IMR-90 (cell line): ENCODE measurements around the gene CTTN. TPM values are rescaled to one million over a fixed set of nuclear protein-coding genes. Genes with fewer than 3 reads are reported as not detected.

Source experiments
- ATAC-seq: fragments of 200-7000 bp; cut with Tn5 transposase; 2 replicates; pipeline ENCODE4 v1.9.1; 2020; ENCODE audit warnings: low read depth, mild to moderate bottlenecking, moderate library complexity
- BruUV-seq: library from RNA; stranded (reverse); fragments of 400-500 nt; replicated peaks from 2 replicates; lab custom pipeline; 2021; lab: Mats Ljungman, UMichigan
- CTCF ChIA-PET: fragments of 300-600 bp; formaldehyde crosslinking; extraction: SDS; loops from one replicate; lab custom pipeline; 2021; ENCODE audit warnings: antibody characterized with exemption; lab: Yijun Ruan, JAX
- POLR2A ChIA-PET: fragments of 300-600 bp; sonication (Branson Sonifier 250); formaldehyde crosslinking; loops from one replicate; lab custom pipeline; 2022; ENCODE audit warnings: antibody characterized with exemption; ENCODE audit not compliant: unreplicated experiment; lab: Charles Lee
- DNase-seq: peaks from one replicate; pipeline ENCODE4 v3.0.0; 2013
- H2AFZ ChIP-seq: replicated peaks from 2 replicates; pipeline ENCODE3; 2013; ENCODE audit warnings: low read length, mild to moderate bottlenecking; ENCODE audit not compliant: poor library complexity
- H2AK5ac ChIP-seq: 2 replicates; pipeline ENCODE4 v1.6.1; 2013; ENCODE audit warnings: low read depth, low read length, inconsistent platforms
- H2AK9ac ChIP-seq: replicated peaks from 2 replicates; pipeline ENCODE3; 2013; ENCODE audit warnings: mild to moderate bottlenecking, low read depth, low read length, moderate library complexity; ENCODE audit not compliant: poor library complexity
- H2BK120ac ChIP-seq: 2 replicates; pipeline ENCODE4 v1.6.1; 2013; ENCODE audit warnings: low read depth, low read length, inconsistent platforms
- H2BK15ac ChIP-seq: 3 replicates; pipeline ENCODE4 v1.6.1; 2013; ENCODE audit warnings: low read depth, low read length, inconsistent platforms
- H2BK20ac ChIP-seq: 2 replicates; pipeline ENCODE4 v1.6.1; 2013; ENCODE audit warnings: low read depth, mild to moderate bottlenecking, inconsistent platforms, low read length, moderate library complexity
- H2BK5ac ChIP-seq: 2 replicates; pipeline ENCODE4 v1.6.1; 2013; ENCODE audit warnings: mild to moderate bottlenecking, low read depth, low read length, inconsistent platforms; ENCODE audit not compliant: poor library complexity, severe bottlenecking
- H3K14ac ChIP-seq: replicated peaks from 2 replicates; pipeline ENCODE4 v1.6.1; 2013; ENCODE audit warnings: low read depth, low read length, inconsistent platforms
- H3K18ac ChIP-seq: 2 replicates; pipeline ENCODE4 v1.6.1; 2013; ENCODE audit warnings: low read depth, low read length, control low read depth
- H3K23ac ChIP-seq: 2 replicates; pipeline ENCODE4 v1.6.1; 2013; ENCODE audit warnings: low read depth, low read length, inconsistent platforms
- H3K27ac ChIP-seq: 2 replicates; pipeline ENCODE4 v1.5.1; 2013; ENCODE audit warnings: mild to moderate bottlenecking, control low read depth, low read length; ENCODE audit not compliant: insufficient read depth
- H3K27me3 ChIP-seq: 2 replicates; pipeline ENCODE4 v1.6.1; 2013; ENCODE audit warnings: low read length; ENCODE audit not compliant: control insufficient read depth, insufficient read depth
- H3K36me3 ChIP-seq: 2 replicates; pipeline ENCODE4 v1.6.1; 2013; ENCODE audit warnings: low read length, mixed read lengths; ENCODE audit not compliant: control insufficient read depth, insufficient read depth
- H3K4ac ChIP-seq: 2 replicates; pipeline ENCODE4 v1.6.1; 2013; ENCODE audit warnings: low read depth, low read length, inconsistent platforms
- H3K4me1 ChIP-seq: 2 replicates; pipeline ENCODE4 v1.6.1; 2013; ENCODE audit warnings: low read length, mixed read lengths; ENCODE audit not compliant: control insufficient read depth, insufficient read depth
- H3K4me2 ChIP-seq: 2 replicates; pipeline ENCODE4 v1.6.1; 2013; ENCODE audit warnings: low read depth, mild to moderate bottlenecking, control low read depth, low read length, moderate library complexity
- H3K4me3 ChIP-seq: 2 replicates; pipeline ENCODE4 v1.5.1; 2013; ENCODE audit warnings: low read depth, mild to moderate bottlenecking, control low read depth, low read length, moderate library complexity; ENCODE audit not compliant: insufficient read depth
- H3K56ac ChIP-seq: 2 replicates; pipeline ENCODE4 v1.6.1; 2013; ENCODE audit warnings: low read length, inconsistent platforms; ENCODE audit not compliant: insufficient read depth; ENCODE audit errors: extremely low read depth
- H3K79me1 ChIP-seq, 2 experiments: 2 replicates each; pipeline ENCODE4 v1.6.1; 2013; ENCODE audit warnings: low read length in 2 of 2, inconsistent platforms in 1 of 2, low read depth in 1 of 2
- H3K9ac ChIP-seq: 2 replicates; pipeline ENCODE4 v1.6.1; 2013; ENCODE audit warnings: low read depth, low read length, control low read depth
- H3K9me1 ChIP-seq: 2 replicates; pipeline ENCODE4 v1.6.1; 2013; ENCODE audit warnings: low read length, inconsistent platforms; ENCODE audit not compliant: insufficient read depth
- H3K9me3 ChIP-seq: 2 replicates; pipeline ENCODE4 v1.6.1; 2013; ENCODE audit warnings: low read length; ENCODE audit not compliant: control insufficient read depth, insufficient read depth
- H4K20me1 ChIP-seq: 2 replicates; pipeline ENCODE4 v1.6.1; 2013; ENCODE audit warnings: low read length, inconsistent platforms; ENCODE audit not compliant: insufficient read depth
- H4K5ac ChIP-seq: 2 replicates; pipeline ENCODE4 v1.6.1; 2013; ENCODE audit warnings: mild to moderate bottlenecking, low read depth, low read length, control low read depth
- H4K8ac ChIP-seq, 2 experiments: 2 replicates each; pipeline ENCODE4 v1.6.1; 2013; ENCODE audit warnings: low read depth in 2 of 2, low read length in 2 of 2, control low read depth in 1 of 2, inconsistent platforms in 1 of 2
- H4K91ac ChIP-seq: 2 replicates; pipeline ENCODE4 v1.6.1; 2013; ENCODE audit warnings: low read depth, low read length, inconsistent platforms; ENCODE audit not compliant: insufficient read depth
- WGBS, 2 experiments: methylation state at CpG; one replicate each; pipeline versions ENCODE4 v1.1.5 to v1.1.7; 2013; ENCODE audit warnings: missing lambda C conversion rate in 2 of 2; ENCODE audit not compliant: insufficient read length in 1 of 2; ENCODE audit errors: extremely low coverage in 2 of 2; 5-methylcytosine and 5-hydroxymethylcytosine counted together
- dilution Hi-C: fragments of 300-500 bp; cut with HindIII; formaldehyde crosslinking; loops from one replicate; pipeline ENCODE4 v1.14.3; 2018; ENCODE audit warnings: low sequenced_read_pairs; ENCODE audit not compliant: unreplicated experiment
- in situ Hi-C: fragments of 300-500 bp; cut with MboI; formaldehyde crosslinking; loops from 3 replicates; pipeline ENCODE4 v1.14.3; 2019; ENCODE audit warnings: low sequenced_read_pairs, inconsistent platforms, mixed read lengths
- intact Hi-C: fragments of 100-400 bp; cut with micrococcal nuclease; formaldehyde crosslinking; loops from 2 replicates; pipeline ENCODE4 v1.10.0; 2022
- polyA plus RNA-seq, 3 experiments: library from polyadenylated mRNA; depleted of rRNA; stranded (reverse); fragments of >200 nt; gene quantifications; 2 replicates each; pipeline ENCODE4 v1.2.3, GENCODE V29; 2012; ENCODE audit warnings: low replicate concordance in 1 of 3
- total RNA-seq: library from RNA; depleted of rRNA; stranded (reverse); fragments of >200 nt; gene quantifications from 2 replicates; pipeline ENCODE4 v1.2.3, GENCODE V29; 2012
- TF ChIP-seq, protein P1 (sequence below): fragments of 150-350 bp; IDR thresholded peaks from 2 replicates; pipeline ENCODE4 v1.6.1; 2017; ENCODE audit warnings: mild to moderate bottlenecking, antibody characterized with exemption, low read length, low read depth

Gene CTTN
- total and polyA plus RNA-seq, 2 of the 4 experiments (the other 2 are of a cell fraction), result 287 to 296 TPM

GRCh38 chr11:70433038-70433437, 34.7 kb downstream of the CTTN start:
- H3K23ac ChIP-seq, result no peak overlapping the region
- ChIA-PET CTCF (no interaction called here), POLR2A (no interaction called here)
- no peaks in the 10 kb centered on the region for H3K27me3 ChIP-seq
- no peak overlapping the region for H3K9ac ChIP-seq
- H4K8ac ChIP-seq, result no peak overlapping the region
- H2BK15ac ChIP-seq, result no peak overlapping the region
- no peak overlapping the region for H3K4me3 ChIP-seq
- no peak overlapping the region for H2BK120ac ChIP-seq
- no peak overlapping the region for H4K91ac ChIP-seq
- H3K18ac ChIP-seq, result no peak overlapping the region
- no peak overlapping the region for H3K56ac ChIP-seq
- H3K9me1 ChIP-seq, result no peaks in the 10 kb centered on the region
- no peak overlapping the region for H2AK5ac ChIP-seq
- H3K4me1 ChIP-seq, result no peaks in the 10 kb centered on the region
- no peaks in the 10 kb centered on the region for H3K9me3 ChIP-seq
- WGBS, 2 experiments, result 94% methylated on average over 9 of the region's 20 CpGs; no CpG with 5 or more reads in 1 of the 2 experiments
- no peak overlapping the region for H3K4me2 ChIP-seq
- H2BK5ac ChIP-seq, result no peak overlapping the region
- no peak overlapping the region for H4K5ac ChIP-seq
- peaks cover 72% of the 10 kb centered on the region for H4K20me1 ChIP-seq
- ATAC-seq (no peak), DNase-seq (no peak)
- no peak overlapping the region for H3K4ac ChIP-seq
- no peak overlapping the region for H3K14ac ChIP-seq
- H2AK9ac ChIP-seq, result no peak overlapping the region
- H3K79me1 ChIP-seq, result peaks cover 15 to 56% of the 10 kb centered on the region in 2 experiments
- H3K36me3 ChIP-seq, result peaks cover 91% of the 10 kb centered on the region
- H2AFZ ChIP-seq, result peak overlapping the region; percentile 35
- dilution Hi-C loops, result no loop called here
- TF ChIP-seq, protein P1, sequence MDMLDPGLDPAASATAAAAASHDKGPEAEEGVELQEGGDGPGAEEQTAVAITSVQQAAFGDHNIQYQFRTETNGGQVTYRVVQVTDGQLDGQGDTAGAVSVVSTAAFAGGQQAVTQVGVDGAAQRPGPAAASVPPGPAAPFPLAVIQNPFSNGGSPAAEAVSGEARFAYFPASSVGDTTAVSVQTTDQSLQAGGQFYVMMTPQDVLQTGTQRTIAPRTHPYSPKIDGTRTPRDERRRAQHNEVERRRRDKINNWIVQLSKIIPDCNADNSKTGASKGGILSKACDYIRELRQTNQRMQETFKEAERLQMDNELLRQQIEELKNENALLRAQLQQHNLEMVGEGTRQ, result no peak
- BruUV-seq, result no TSS peak
- no peak overlapping the region for H3K27ac ChIP-seq
- in situ Hi-C loops, result no loop called here
- no peak overlapping the region for H2BK20ac ChIP-seq
- intact Hi-C loops, result no loop called here
